Esophagus squamous epithelium (tissue), 5 donors: ENCODE data around the gene SLC25A41. TPM values are rescaled to one million over a fixed set of nuclear protein-coding genes. Genes with fewer than 3 reads are reported as not detected.
"Not testable (repeated sequence)": the region's sequence is repeated elsewhere in the genome, so short reads cannot be mapped to it uniquely, and the experiment has no call there.

ENCODE experiments used
- DNase-seq: peaks from one replicate; lab custom pipeline; 2025; lab: John Stamatoyannopoulos, UW
- H3K27ac ChIP-seq, 4 donors: fragments of 200-600 bp; sonication (generic); one replicate each; pipeline ENCODE4 v1.5.1; 2016 to 2019; ENCODE audit warnings: mild to moderate bottlenecking in 1 of 4
- H3K27me3 ChIP-seq, 4 donors: fragments of 200-600 bp; sonication (generic); 1 replicate in 3 of 4; 2 replicates in 1 of 4; pipeline versions ENCODE4 v1.5.1 to v1.6.0; 2017 to 2021; ENCODE audit warnings: antibody characterized with exemption in 1 of 4
- H3K36me3 ChIP-seq, 3 donors: fragments of 200-600 bp; sonication (generic); one replicate each; pipeline ENCODE4 v1.5.1; 2016 to 2019
- H3K4me1 ChIP-seq, 3 donors: fragments of 200-600 bp; sonication (generic); one replicate each; pipeline ENCODE4 v1.5.1; 2017 to 2019
- H3K4me3 ChIP-seq, 4 donors: fragments of 200-600 bp; sonication (generic); 1 replicate in 3 of 4; 2 replicates in 1 of 4; pipeline ENCODE4 v1.5.1; 2016 to 2019; ENCODE audit warnings: mild to moderate bottlenecking in 2 of 4, moderate library complexity in 1 of 4
- H3K9me3 ChIP-seq, 3 donors: fragments of 200-600 bp; sonication (generic); one replicate each; pipeline ENCODE4 v1.5.1; 2016 to 2019
- POLR2A ChIP-seq, 4 donors: fragments of 450-650 bp; IDR thresholded peaks; one replicate each; pipeline ENCODE4 v1.6.1; 2017; ENCODE audit warnings: antibody characterized with exemption in 4 of 4, mild to moderate bottlenecking in 4 of 4, moderate library complexity in 3 of 4
- WGBS, 2 donors: methylation state at CpG; one replicate each; pipeline ENCODE4 v1.1.5; 2018; 5-methylcytosine and 5-hydroxymethylcytosine counted together
- intact Hi-C: fragments of 100-400 bp; cut with DNase I; formaldehyde crosslinking; loops from one replicate; pipeline ENCODE4 v1.15.0; 2022
- total RNA-seq, 4 donors: library from RNA; depleted of rRNA; stranded (reverse); fragments of >200 nt; gene quantifications; one replicate each; pipeline ENCODE4 v1.1.0, GENCODE V29; 2016
- TF ChIP-seq, protein P1 (sequence below), 6 experiments: fragments of 450-650 bp in 4 of 6; fragments of 200-600 bp in 2 of 6; sonication (generic) in 2 of 6; IDR thresholded peaks; one replicate each; pipeline ENCODE4 v1.5.1; 2016 to 2019; ENCODE audit warnings: antibody characterized with exemption in 6 of 6, mild to moderate bottlenecking in 4 of 6, moderate library complexity in 4 of 6
- donor health status: DM: yes; HTN: yes; CAD: no.

Gene SLC25A41
- total RNA-seq, 4 donors from 2014 or later: 0.38 TPM; not detected in 3

DNA sequence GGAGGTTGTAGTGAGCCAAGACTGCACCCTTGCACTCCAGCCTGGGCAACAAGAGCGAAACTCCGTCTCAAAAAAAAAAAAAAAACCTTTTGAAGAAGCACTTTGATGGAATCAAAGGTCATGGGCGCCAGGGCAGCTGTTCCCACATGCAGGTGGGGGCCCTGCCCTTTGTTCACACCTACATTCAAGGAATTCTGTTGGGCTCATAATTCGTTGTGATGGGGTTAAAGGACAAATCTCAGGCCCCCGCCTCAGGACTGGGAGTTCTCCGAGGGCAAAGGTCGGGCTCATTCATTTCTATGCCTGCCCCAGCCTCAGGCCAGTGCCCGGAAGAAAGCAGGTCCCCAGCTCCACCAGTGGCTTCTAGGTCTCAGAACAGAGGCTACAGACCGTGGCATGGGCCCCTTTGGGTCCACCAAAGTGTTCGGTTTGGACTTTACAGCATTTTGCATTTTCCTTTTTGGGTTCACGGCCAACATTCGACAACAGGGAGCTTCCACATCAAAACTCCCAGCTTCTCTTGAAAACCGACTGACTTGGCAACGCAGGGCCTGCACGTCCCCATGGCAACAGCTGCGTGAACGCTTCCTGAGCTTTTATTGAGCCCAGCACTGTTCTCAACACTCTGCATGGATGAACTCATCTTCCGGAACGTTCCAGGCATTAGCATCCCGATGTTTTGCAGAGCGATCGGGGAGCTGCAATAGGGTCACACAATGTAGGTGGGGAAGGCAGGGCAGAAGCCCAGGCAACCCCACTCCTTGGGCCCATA is 30.5 kb downstream of the SLC25A41 start:
- 47 to 52% methylated on average over 11 to 20 of the region's 22 CpGs for WGBS, 2 donors
- no peaks in the 10 kb centered on the region for H3K36me3 ChIP-seq
- intact Hi-C loops: no loop called here
- no peaks in the 10 kb centered on the region for H3K9me3 ChIP-seq
- no peak overlapping the region for H3K4me3 ChIP-seq
- no peak for DNase-seq
- H3K4me1 ChIP-seq: no peaks in the 10 kb centered on the region
- H3K27me3 ChIP-seq: no peaks in the 10 kb centered on the region
- TF ChIP-seq, protein P1, sequence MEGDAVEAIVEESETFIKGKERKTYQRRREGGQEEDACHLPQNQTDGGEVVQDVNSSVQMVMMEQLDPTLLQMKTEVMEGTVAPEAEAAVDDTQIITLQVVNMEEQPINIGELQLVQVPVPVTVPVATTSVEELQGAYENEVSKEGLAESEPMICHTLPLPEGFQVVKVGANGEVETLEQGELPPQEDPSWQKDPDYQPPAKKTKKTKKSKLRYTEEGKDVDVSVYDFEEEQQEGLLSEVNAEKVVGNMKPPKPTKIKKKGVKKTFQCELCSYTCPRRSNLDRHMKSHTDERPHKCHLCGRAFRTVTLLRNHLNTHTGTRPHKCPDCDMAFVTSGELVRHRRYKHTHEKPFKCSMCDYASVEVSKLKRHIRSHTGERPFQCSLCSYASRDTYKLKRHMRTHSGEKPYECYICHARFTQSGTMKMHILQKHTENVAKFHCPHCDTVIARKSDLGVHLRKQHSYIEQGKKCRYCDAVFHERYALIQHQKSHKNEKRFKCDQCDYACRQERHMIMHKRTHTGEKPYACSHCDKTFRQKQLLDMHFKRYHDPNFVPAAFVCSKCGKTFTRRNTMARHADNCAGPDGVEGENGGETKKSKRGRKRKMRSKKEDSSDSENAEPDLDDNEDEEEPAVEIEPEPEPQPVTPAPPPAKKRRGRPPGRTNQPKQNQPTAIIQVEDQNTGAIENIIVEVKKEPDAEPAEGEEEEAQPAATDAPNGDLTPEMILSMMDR (IDR thresholded peaks at IDR 0.05): no peak
- TF ChIP-seq POLR2A (IDR thresholded peaks at IDR 0.05): no peak
- H3K27ac ChIP-seq: no peak overlapping the region

GRCh38 chr19:6402058-6402457 is 31.5 kb downstream of the SLC25A41 start:
- no peak overlapping the region for H3K27ac ChIP-seq
- WGBS, 2 donors: 80 to 82% methylated on average over 9 to 10 of the region's 10 CpGs
- H3K4me3 ChIP-seq: no peak overlapping the region
- H3K36me3 ChIP-seq: no peaks in the 10 kb centered on the region
- no peaks in the 10 kb centered on the region for H3K27me3 ChIP-seq
- DNase-seq: no peak
- TF ChIP-seq, protein P1 (IDR thresholded peaks at IDR 0.05): no peak
- TF ChIP-seq POLR2A (IDR thresholded peaks at IDR 0.05): no peak
- no peaks in the 10 kb centered on the region for H3K4me1 ChIP-seq
- H3K9me3 ChIP-seq: no peaks in the 10 kb centered on the region
- intact Hi-C loops: no loop called here

DNA sequence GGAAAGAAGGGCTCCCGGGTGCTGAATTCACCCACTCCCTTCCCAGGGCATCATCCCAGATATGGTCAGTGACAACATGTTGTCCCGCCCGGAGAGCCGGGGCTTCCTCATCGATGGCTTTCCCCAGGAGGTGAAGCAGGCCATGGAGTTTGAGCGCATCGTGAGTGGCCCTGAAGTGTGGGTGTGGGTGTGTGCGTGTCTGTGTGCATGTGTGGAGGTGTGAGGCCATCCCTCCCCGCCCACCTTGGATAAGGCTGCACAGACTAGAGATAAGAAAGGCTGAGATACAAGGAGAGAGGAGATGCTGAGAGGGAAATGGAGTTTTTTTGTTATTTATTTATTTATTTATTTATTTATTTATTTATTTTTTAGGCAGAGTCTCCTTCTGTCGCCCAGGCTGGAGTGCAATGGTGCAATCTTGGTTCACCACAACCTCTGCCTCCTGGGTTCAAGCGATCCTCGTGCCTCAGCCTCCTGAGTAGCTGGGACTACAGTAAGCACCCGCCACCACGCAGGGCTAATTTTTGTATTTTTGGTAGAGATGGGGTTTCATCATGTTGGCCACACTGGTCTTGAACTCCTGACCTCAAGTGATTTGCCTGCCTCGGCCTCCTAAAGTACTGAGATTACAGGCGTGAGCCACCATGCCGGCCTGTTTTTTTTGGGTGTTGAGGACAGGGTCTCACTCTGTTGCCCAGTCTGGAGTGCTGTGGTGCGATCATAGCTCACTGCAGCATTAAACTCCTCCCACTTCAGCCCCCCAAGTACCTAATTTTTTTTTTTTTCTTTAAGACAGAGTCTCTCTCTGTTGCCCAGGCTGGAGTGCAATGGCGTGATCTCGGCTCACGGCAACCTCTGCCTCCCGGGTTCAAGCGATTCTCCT is 33.3 kb downstream of the SLC25A41 start:
- H3K36me3 ChIP-seq, H3K27me3 ChIP-seq, H3K27ac ChIP-seq, H3K4me3 ChIP-seq, H3K9me3 ChIP-seq, intact Hi-C loops, H3K4me1 ChIP-seq, DNase-seq: not testable (repeated sequence)
- WGBS, 2 donors: 78 to 84% methylated on average over 23 of the region's 23 CpGs

DNA sequence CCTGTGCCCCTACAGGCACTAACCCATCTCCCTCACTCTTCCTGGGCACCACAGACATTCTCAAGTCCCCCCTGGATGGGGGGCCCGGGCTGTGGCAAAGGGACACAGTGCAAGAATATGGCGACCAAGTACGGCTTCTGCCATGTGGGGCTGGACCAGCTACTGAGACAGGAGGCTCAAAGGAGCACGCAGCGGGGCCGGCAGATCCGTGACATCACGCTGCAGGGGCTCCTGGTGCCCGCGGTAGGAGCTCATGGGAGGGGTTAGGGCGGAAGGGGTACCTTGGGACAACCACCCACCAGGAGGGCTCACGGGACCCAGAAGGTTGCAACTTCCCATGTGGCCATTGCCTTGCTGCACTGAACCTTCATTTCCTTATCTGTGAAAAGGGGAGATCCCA is 37.3 kb downstream of the SLC25A41 start:
- DNase-seq: no peak
- TF ChIP-seq, protein P1 (IDR thresholded peaks at IDR 0.05): no peak
- TF ChIP-seq POLR2A (IDR thresholded peaks at IDR 0.05): no peak
- peaks cover 0 to 3% (median 0%) of the 10 kb centered on the region in 3 donors for H3K36me3 ChIP-seq
- no peak overlapping the region for H3K4me3 ChIP-seq
- no peak overlapping the region for H3K27ac ChIP-seq
- 86 to 96% methylated on average over 8 to 12 of the region's 12 CpGs for WGBS, 2 donors
- H3K9me3 ChIP-seq: no peaks in the 10 kb centered on the region
- no peaks in the 10 kb centered on the region for H3K27me3 ChIP-seq
- intact Hi-C loops: no loop called here
- H3K4me1 ChIP-seq: peaks cover 6 to 22% (median 10%) of the 10 kb centered on the region in 3 donors

GRCh38 chr19:6394831-6395230 is 38.7 kb downstream of the SLC25A41 start:
- Histone ChIP-seq H3K36me3 (peaks cover 0 to 18% (median 0%) of the 10 kb centered on the region in 3 donors), H3K27ac (no peak overlapping the region), H3K9me3 (no peaks in the 10 kb centered on the region), H3K4me3 (no peak overlapping the region), H3K27me3 (no peaks in the 10 kb centered on the region), H3K4me1 (peaks cover 6 to 22% (median 10%) of the 10 kb centered on the region in 3 donors)
- no peak for TF ChIP-seq POLR2A (IDR thresholded peaks at IDR 0.05)
- TF ChIP-seq, protein P1 (IDR thresholded peaks at IDR 0.05): no peak
- DNase-seq: no peak
- WGBS, 2 donors: 81 to 84% methylated on average over 3 of the region's 3 CpGs
- intact Hi-C loops: no loop called here
